A549 (cell line): Measurements from ENCODE around the gene PCNX3. TPM values are rescaled to one million over a fixed set of nuclear protein-coding genes. Genes with fewer than 3 reads are reported as not detected.

Experiments
- ATAC-seq, 2 experiments: fragments of 200-7000 bp in 1 of 2; fragments of >200 bp in 1 of 2; cut with Nextera tagmentation in 1 of 2; cut with Tn5 transposase in 1 of 2; 3 replicates each; pipeline versions ENCODE4 v1.8.0 to v1.9.1; 2018 to 2020; ENCODE audit warnings: mild to moderate bottlenecking in 1 of 2, moderate library complexity in 1 of 2
- CTCF ChIA-PET: fragments of 300-600 bp; sonication (Branson Sonifier 250); formaldehyde crosslinking; extraction: SDS; loops from one replicate; lab custom pipeline; 2021; ENCODE audit warnings: antibody characterized with exemption, inconsistent platforms; lab: Yijun Ruan, JAX
- POLR2A ChIA-PET: fragments of 350-600 bp; formaldehyde crosslinking; extraction: SDS; loops from one replicate; lab custom pipeline; 2021; ENCODE audit warnings: antibody characterized with exemption, inconsistent platforms; lab: Yijun Ruan, JAX
- DNase-seq, 2 experiments: peaks; one replicate each; pipeline versions ENCODE4 v3.0.0 to v3.0.0-alpha.2; 2011 to 2016; ENCODE audit warnings: low read depth in 1 of 2, low spot score in 1 of 2
- FAIRE-seq: peaks from 2 replicates; lab custom pipeline; 2011; peaks lifted over from hg19 to GRCh38; lab: Jason Lieb, UNC
- H3K27ac ChIP-seq, 2 experiments: fragments of >200 bp; sonication (Bioruptor Twin); formaldehyde crosslinking; 3 replicates each; pipeline ENCODE4 v1.5.1; 2016 to 2017
- H3K4me1 ChIP-seq: fragments of >200 bp; sonication (Bioruptor Twin); formaldehyde crosslinking; 3 replicates; pipeline ENCODE4 v1.6.1; 2016
- H3K4me2 ChIP-seq: fragments of >200 bp; sonication (Bioruptor Twin); formaldehyde crosslinking; 3 replicates; pipeline ENCODE4 v1.6.1; 2016
- H3K4me3 ChIP-seq: fragments of >200 bp; sonication (Bioruptor Twin); formaldehyde crosslinking; 3 replicates; pipeline ENCODE4 v1.5.1; 2016
- H3K9me3 ChIP-seq: fragments of >200 bp; sonication (Bioruptor Twin); formaldehyde crosslinking; 3 replicates; pipeline ENCODE4 v1.6.1; 2016
- ATOH8 ChIP-seq: fragments of 250-450 bp; sonication (Bioruptor Pico); IDR thresholded peaks from 2 replicates; pipeline ENCODE4 v1.5.0; 2020; ENCODE audit warnings: low read depth, mild to moderate bottlenecking, moderate library complexity
- CBX2 ChIP-seq: fragments of 200-600 bp; sonication (generic); IDR thresholded peaks from 2 replicates; pipeline ENCODE4 v1.6.1; 2016; ENCODE audit warnings: low read depth, mild to moderate bottlenecking, borderline replicate concordance
- CEBPB ChIP-seq, 2 experiments: fragments of >200 bp in 1 of 2; sonication (Bioruptor Twin) in 1 of 2; formaldehyde crosslinking in 1 of 2; IDR thresholded peaks; 2 replicates each; pipeline ENCODE4 v1.6.1; 2012 to 2016
- CHD4 ChIP-seq: fragments of 200-600 bp; sonication (generic); IDR thresholded peaks from 2 replicates; pipeline ENCODE4 v1.6.1; 2016; ENCODE audit warnings: antibody characterized with exemption, mild to moderate bottlenecking, borderline replicate concordance
- E2F6 ChIP-seq: IDR thresholded peaks from 2 replicates; pipeline ENCODE4 v1.6.1; 2012; ENCODE audit warnings: low read depth, borderline replicate concordance
- ESRRA ChIP-seq: fragments of 150-350 bp; IDR thresholded peaks from 2 replicates; pipeline ENCODE4 v1.6.1; 2014; ENCODE audit warnings: mild to moderate bottlenecking, low read length, borderline replicate concordance
- HES2 ChIP-seq: fragments of >200 bp; sonication (Bioruptor Twin); formaldehyde crosslinking; IDR thresholded peaks from 2 replicates; pipeline ENCODE4 v1.6.1; 2016
- HMGXB4 ChIP-seq: fragments of 250-450 bp; sonication (Bioruptor Pico); IDR thresholded peaks from 2 replicates; pipeline ENCODE4 v1.5.0; 2021; ENCODE audit warnings: mild to moderate bottlenecking, moderate library complexity, borderline replicate concordance
- JUNB ChIP-seq: fragments of >200 bp; sonication (Bioruptor Twin); formaldehyde crosslinking; IDR thresholded peaks from 2 replicates; pipeline ENCODE4 v1.6.1; 2016
- KDM1A ChIP-seq: fragments of 200-600 bp; sonication (generic); IDR thresholded peaks from 2 replicates; pipeline ENCODE4 v1.6.1; 2016; ENCODE audit warnings: low read depth, mild to moderate bottlenecking
- KDM5A ChIP-seq: fragments of 200-600 bp; sonication (generic); IDR thresholded peaks from 2 replicates; pipeline ENCODE4 v1.6.1; 2016; ENCODE audit warnings: antibody characterized with exemption, mild to moderate bottlenecking
- MAFK ChIP-seq: fragments of 450-650 bp; IDR thresholded peaks from 2 replicates; pipeline ENCODE4 v1.6.1; 2014; ENCODE audit not compliant: partially characterized antibody
- MYC ChIP-seq: IDR thresholded peaks from 2 replicates; pipeline ENCODE4 v1.6.1; 2012; ENCODE audit warnings: mild to moderate bottlenecking, inconsistent platforms, low read length, improper control_type of control experiment, borderline replicate concordance
- NPAS2 ChIP-seq: fragments of 250-450 bp; sonication (Bioruptor Pico); IDR thresholded peaks from 2 replicates; pipeline ENCODE4 v1.8.0; 2022; ENCODE audit warnings: mild to moderate bottlenecking, moderate library complexity, borderline replicate concordance
- PBX3 ChIP-seq: IDR thresholded peaks from 2 replicates; pipeline ENCODE4 v1.6.1; 2012
- PHF8 ChIP-seq: fragments of 200-600 bp; sonication (generic); IDR thresholded peaks from 2 replicates; pipeline ENCODE4 v1.6.1; 2016; ENCODE audit warnings: low read depth, mild to moderate bottlenecking, antibody characterized with exemption, moderate library complexity, borderline replicate concordance
- RCOR1 ChIP-seq: fragments of 150-350 bp; IDR thresholded peaks from 2 replicates; pipeline ENCODE4 v1.6.1; 2014; ENCODE audit warnings: antibody characterized with exemption, low read length, low read depth
- RNF2 ChIP-seq: fragments of 200-600 bp; sonication (generic); IDR thresholded peaks from 2 replicates; pipeline ENCODE4 v1.6.1; 2016; ENCODE audit warnings: low read depth, mild to moderate bottlenecking, antibody characterized with exemption, moderate library complexity, borderline replicate concordance
- USF2 ChIP-seq: fragments of 450-650 bp; IDR thresholded peaks from 2 replicates; pipeline ENCODE4 v1.6.1; 2014; ENCODE audit warnings: antibody characterized with exemption
- ZC3H11A ChIP-seq: fragments of 450-650 bp; IDR thresholded peaks from 2 replicates; pipeline ENCODE4 v1.6.1; 2014; ENCODE audit warnings: antibody characterized with exemption, mild to moderate bottlenecking
- ZNF302 ChIP-seq: fragments of 250-450 bp; sonication (Bioruptor Pico); IDR thresholded peaks from 2 replicates; pipeline ENCODE4 v1.9.0; 2021; ENCODE audit warnings: inconsistent platforms, mild to moderate bottlenecking, moderate library complexity
- ZSCAN20 ChIP-seq: fragments of 250-450 bp; sonication (Bioruptor Pico); IDR thresholded peaks from 2 replicates; pipeline ENCODE4 v1.8.0; 2022; ENCODE audit warnings: mild to moderate bottlenecking, moderate library complexity
- WGBS: methylation state at CpG from one replicate; pipeline ENCODE4 v1.1.6; 2017; ENCODE audit errors: missing lambda C conversion rate; 5-methylcytosine and 5-hydroxymethylcytosine counted together
- polyA plus RNA-seq, 4 experiments: library from polyadenylated mRNA; depleted of rRNA in 3 of 4; stranded (reverse); fragments of >200 nt; fragmentation: RNase III in 1 of 4; extraction: RNeasy Plus Mini Kit Qiagen cat#74134 plus additional on column Dnase treatment in 1 of 4; gene quantifications; 2 replicates in 3 of 4; 3 replicates in 1 of 4; pipeline ENCODE4 v1.2.3, GENCODE V29; 2011 to 2017

PCNX3 gene
- polyA plus RNA-seq, 2 of the 4 experiments (the other 2 are of a cell fraction): 14.2 to 29.7 TPM

GRCh38 chr11:65618763-65619162 lies 3.2 kb downstream of the PCNX3 start (continued):
- TF ChIP-seq PBX3: no peak
- TF ChIP-seq ATOH8: no peak
- no peak for TF ChIP-seq KDM1A
- no peak for TF ChIP-seq MAFK
- TF ChIP-seq HES2: no peak
- no peak for TF ChIP-seq E2F6
- TF ChIP-seq RNF2: no peak

GRCh38 chr11:65619281-65619928 lies 3.8 kb downstream of the PCNX3 start:
- DNase-seq: no peak
- no peak overlapping the region for H3K4me3 ChIP-seq
- no peak for FAIRE-seq
- H3K4me1 ChIP-seq: peaks cover 10% of the 10 kb centered on the region; the same call in 1 of the 3 replicates
- ChIA-PET CTCF (interaction anchor here (0.9 to 1.2 kb wide), 2 partner anchors 18 to 269 kb away, joined by 3 read pairs; no protein-coding TSS in a partner anchor), POLR2A (no interaction called here)
- TF ChIP-seq HMGXB4 (CRISPR knock-in tag) (no peak), PHF8 (no peak), MYC (no peak), KDM5A (no peak), RCOR1 (no peak), ESRRA (no peak), NPAS2 (CRISPR knock-in tag) (no peak), ATOH8 (no peak), USF2 (no peak), RNF2 (no peak), ZSCAN20 (no peak), PBX3 (no peak), CHD4 (no peak), JUNB (no peak), ZNF302 (no peak), ZC3H11A (no peak), CEBPB (IDR thresholded peaks at IDR 0.05) (no peak), CBX2 (no peak)
- no peak overlapping the region for H3K27ac ChIP-seq
- no peak overlapping the region for H3K4me2 ChIP-seq
- ATAC-seq: no peak
- 95% methylated on average over 17 of the region's 29 CpGs for WGBS
- H3K9me3 ChIP-seq: no peaks in the 10 kb centered on the region
